GM23338 (cell line): Measurements from ENCODE around the gene WDR31. TPM values are rescaled to one million over a fixed set of nuclear protein-coding genes. Genes with fewer than 3 reads are reported as not detected.

ENCODE experiments used
- ATAC-seq: fragments of 200-7000 bp; cut with Tn5 transposase; 3 replicates; pipeline ENCODE4 v1.9.1; 2020
- DNase-seq: peaks from one replicate; pipeline ENCODE4 v3.0.0-alpha.2; 2015; ENCODE audit warnings: low spot score
- H2AFZ ChIP-seq: fragments of 200-600 bp; sonication (generic); 2 replicates; pipeline ENCODE4 v1.8.0; 2016; ENCODE audit warnings: antibody characterized with exemption, mild to moderate bottlenecking, moderate library complexity
- H3F3A ChIP-seq: fragments of 200-600 bp; sonication (generic); replicated peaks from 2 replicates; pipeline ENCODE4 v1.8.0; 2017; ENCODE audit warnings: antibody characterized with exemption, mixed run types, low read depth
- H3K27ac ChIP-seq: fragments of 200-600 bp; sonication (generic); 2 replicates; pipeline ENCODE4 v1.6.1; 2016; ENCODE audit warnings: low read depth
- H3K27me3 ChIP-seq: fragments of 200-600 bp; sonication (generic); 2 replicates; pipeline ENCODE4 v1.8.0; 2016; ENCODE audit warnings: mild to moderate bottlenecking, mixed run types, moderate library complexity; ENCODE audit not compliant: insufficient read depth
- H3K36me3 ChIP-seq: fragments of 200-600 bp; sonication (generic); 2 replicates; pipeline ENCODE4 v1.8.0; 2016; ENCODE audit warnings: mild to moderate bottlenecking; ENCODE audit not compliant: insufficient read depth
- H3K4me1 ChIP-seq: fragments of 200-600 bp; sonication (generic); 2 replicates; pipeline ENCODE4 v1.8.0; 2016; ENCODE audit warnings: mild to moderate bottlenecking, moderate library complexity; ENCODE audit not compliant: insufficient read depth
- H3K4me2 ChIP-seq: fragments of 200-600 bp; sonication (generic); 2 replicates; pipeline ENCODE4 v1.7.1; 2017; ENCODE audit warnings: mixed run types
- H3K4me3 ChIP-seq: fragments of 200-600 bp; sonication (generic); 2 replicates; pipeline ENCODE4 v1.6.1; 2016; ENCODE audit warnings: mixed run types
- H3K79me2 ChIP-seq: fragments of 200-600 bp; sonication (generic); replicated peaks from 2 replicates; pipeline ENCODE4 v1.8.0; 2017; ENCODE audit warnings: mild to moderate bottlenecking; ENCODE audit not compliant: insufficient read depth
- H3K9me2 ChIP-seq: fragments of 200-600 bp; sonication (generic); 2 replicates; pipeline ENCODE4 v1.8.0; 2017; ENCODE audit not compliant: insufficient read depth
- H4K20me1 ChIP-seq: fragments of 200-600 bp; sonication (generic); replicated peaks from 2 replicates; pipeline ENCODE4 v1.8.0; 2017; ENCODE audit warnings: mild to moderate bottlenecking; ENCODE audit not compliant: insufficient read depth
- H3K27ac Mint-ChIP-seq: 2 replicates; pipeline ENCODE4 v1.8.0; 2020; ENCODE audit warnings: inconsistent platforms, mild to moderate bottlenecking, moderate library complexity, mixed read lengths
- H3K27me3 Mint-ChIP-seq: 3 replicates; pipeline ENCODE4 v1.8.0; 2022; ENCODE audit warnings: low read depth, mild to moderate bottlenecking, moderate library complexity, mixed read lengths, inconsistent platforms; ENCODE audit not compliant: insufficient read depth, poor library complexity
- H3K36me3 Mint-ChIP-seq: 3 replicates; pipeline ENCODE4 v1.8.0; 2021; ENCODE audit warnings: low read depth, mild to moderate bottlenecking, inconsistent platforms, moderate library complexity, mixed read lengths
- H3K4me1 Mint-ChIP-seq: 3 replicates; pipeline ENCODE4 v1.8.0; 2020; ENCODE audit warnings: mild to moderate bottlenecking, inconsistent platforms, mixed read lengths
- H3K4me3 Mint-ChIP-seq: 3 replicates; pipeline ENCODE4 v1.8.0; 2021; ENCODE audit warnings: moderate library complexity, mild to moderate bottlenecking, inconsistent platforms, mixed read lengths
- H3K9me3 Mint-ChIP-seq: 3 replicates; pipeline ENCODE4 v1.8.0; 2020; ENCODE audit warnings: moderate library complexity, mild to moderate bottlenecking, inconsistent platforms, mixed read lengths
- CREB1 ChIP-seq: fragments of 250-450 bp; sonication (Bioruptor Pico); IDR thresholded peaks from 2 replicates; pipeline ENCODE4 v1.5.0; 2020; ENCODE audit warnings: low read depth, mild to moderate bottlenecking, moderate library complexity
- CTCF ChIP-seq, 2 experiments: fragments of 200-600 bp in 1 of 2; sonication (generic) in 1 of 2; conservative IDR thresholded peaks; 2 replicates each; pipeline versions ENCODE4 v1.5.1 to v1.6.1; 2016 to 2017; ENCODE audit warnings: antibody characterized with exemption in 2 of 2, low read depth in 2 of 2, mild to moderate bottlenecking in 2 of 2, moderate library complexity in 1 of 2
- ETS1 ChIP-seq: IDR thresholded peaks from 2 replicates; pipeline ENCODE4 v1.6.1; 2016; ENCODE audit warnings: antibody characterized with exemption
- EZH2 ChIP-seq: fragments of 200-600 bp; sonication (generic); IDR thresholded peaks from one replicate; pipeline ENCODE4 v1.8.0; 2017; ENCODE audit warnings: antibody characterized with exemption, mild to moderate bottlenecking, low read depth; ENCODE audit not compliant: unreplicated experiment
- EZH2phosphoT487 ChIP-seq: fragments of 200-600 bp; sonication (generic); IDR thresholded peaks from one replicate; pipeline ENCODE4 v1.8.1; 2018; ENCODE audit warnings: antibody characterized with exemption; ENCODE audit not compliant: unreplicated experiment
- JUNB ChIP-seq: IDR thresholded peaks from one replicate; pipeline ENCODE4 v1.6.1; 2016; ENCODE audit warnings: antibody characterized with exemption; ENCODE audit not compliant: unreplicated experiment
- NANOG ChIP-seq: IDR thresholded peaks from 2 replicates; pipeline ENCODE4 v1.6.1; 2016; ENCODE audit warnings: antibody characterized with exemption, borderline replicate concordance
- POLR2AphosphoS5 ChIP-seq: IDR thresholded peaks from 2 replicates; pipeline ENCODE4 v1.6.1; 2016; ENCODE audit warnings: antibody characterized with exemption, low read depth
- REST ChIP-seq: IDR thresholded peaks from one replicate; pipeline ENCODE4 v1.6.1; 2018; ENCODE audit warnings: antibody characterized with exemption; ENCODE audit not compliant: unreplicated experiment
- STAT1 ChIP-seq: IDR thresholded peaks from one replicate; pipeline ENCODE4 v1.6.1; 2016; ENCODE audit warnings: antibody characterized with exemption; ENCODE audit not compliant: unreplicated experiment
- ZNF114 ChIP-seq: fragments of 250-450 bp; sonication (Bioruptor Pico); IDR thresholded peaks from 2 replicates; pipeline ENCODE4 v1.5.0; 2020; ENCODE audit warnings: mild to moderate bottlenecking, moderate library complexity
- ZNF331 ChIP-seq: fragments of 250-450 bp; sonication (Bioruptor Pico); IDR thresholded peaks from 2 replicates; pipeline ENCODE4 v1.5.0; 2020; ENCODE audit warnings: low read depth, mild to moderate bottlenecking, moderate library complexity
- ZNF462 ChIP-seq: fragments of 250-450 bp; sonication (Bioruptor Pico); IDR thresholded peaks from 2 replicates; pipeline ENCODE4 v1.5.0; 2020; ENCODE audit warnings: mild to moderate bottlenecking, moderate library complexity
- polyA plus RNA-seq: library from polyadenylated mRNA; unstranded; fragments of >200 nt; fragmentation: Nextera tagmentation; extraction: Ambion mirVana; gene quantifications from 2 replicates; pipeline ENCODE4 v1.2.1, GENCODE V29; 2016
- total RNA-seq: library from RNA; depleted of rRNA; stranded (reverse); fragments of >200 nt; shearing (Covaris generic); gene quantifications from 2 replicates; pipeline ENCODE4 v1.2.3, GENCODE V29; 2014

WDR31 gene
- total and polyA plus RNA-seq, 2 experiments from 2014 or later = 0.13 to 0.63 TPM

GRCh38 chr9:113345190-113345589 is 5.1 kb upstream of the WDR31 start:
- Mint-ChIP-seq H3K27ac (no peak overlapping the region), H3K27me3 (peaks cover 21% of the 10 kb centered on the region), H3K4me1 (peaks cover 4% of the 10 kb centered on the region; the same call in 2 of the 3 replicates), H3K9me3 (no peaks in the 10 kb centered on the region), H3K36me3 (no peaks in the 10 kb centered on the region), H3K4me3 (no peak overlapping the region)
- Histone ChIP-seq H3K4me1 (peaks cover 3% of the 10 kb centered on the region; the same call in 1 of the 2 replicates), H2AFZ (no peak overlapping the region), H3K4me2 (no peak overlapping the region), H3K27me3 (peaks cover 32% of the 10 kb centered on the region), H3F3A (no peaks in the 10 kb centered on the region), H3K27ac (no peak overlapping the region), H3K9me2 (no peaks in the 10 kb centered on the region), H3K79me2 (no peaks in the 10 kb centered on the region), H4K20me1 (no peaks in the 10 kb centered on the region), H3K36me3 (no peaks in the 10 kb centered on the region), H3K4me3 (no peak overlapping the region)
- no peak for DNase-seq
- TF ChIP-seq ZNF331 (no peak), ETS1 (no peak), CREB1 (CRISPR knock-in tag) (no peak), EZH2 (no peak), NANOG (no peak), ZNF114 (no peak), EZH2phosphoT487 (no peak), POLR2AphosphoS5 (no peak), CTCF (conservative IDR thresholded peaks at IDR 0.05; ENCODE audit: low read depth in 2 of 2) (no peak), REST (no peak), JUNB (no peak), ZNF462 (CRISPR knock-in tag) (no peak), STAT1 (no peak)
- no peak for ATAC-seq
